DMS114 treated with DMSO at 0.1 percent for 48 hours (cell line): Measurements from ENCODE around the gene CATSPERD.
A peak's percentile ranks its signal among the peaks of the same experiment; 100 is the strongest.

ENCODE experiments used
- DNase-seq: peaks from one replicate; lab custom pipeline; 2025; ENCODE audit not compliant: unreplicated experiment; lab: John Stamatoyannopoulos, UW

CATSPERD gene

DNA sequence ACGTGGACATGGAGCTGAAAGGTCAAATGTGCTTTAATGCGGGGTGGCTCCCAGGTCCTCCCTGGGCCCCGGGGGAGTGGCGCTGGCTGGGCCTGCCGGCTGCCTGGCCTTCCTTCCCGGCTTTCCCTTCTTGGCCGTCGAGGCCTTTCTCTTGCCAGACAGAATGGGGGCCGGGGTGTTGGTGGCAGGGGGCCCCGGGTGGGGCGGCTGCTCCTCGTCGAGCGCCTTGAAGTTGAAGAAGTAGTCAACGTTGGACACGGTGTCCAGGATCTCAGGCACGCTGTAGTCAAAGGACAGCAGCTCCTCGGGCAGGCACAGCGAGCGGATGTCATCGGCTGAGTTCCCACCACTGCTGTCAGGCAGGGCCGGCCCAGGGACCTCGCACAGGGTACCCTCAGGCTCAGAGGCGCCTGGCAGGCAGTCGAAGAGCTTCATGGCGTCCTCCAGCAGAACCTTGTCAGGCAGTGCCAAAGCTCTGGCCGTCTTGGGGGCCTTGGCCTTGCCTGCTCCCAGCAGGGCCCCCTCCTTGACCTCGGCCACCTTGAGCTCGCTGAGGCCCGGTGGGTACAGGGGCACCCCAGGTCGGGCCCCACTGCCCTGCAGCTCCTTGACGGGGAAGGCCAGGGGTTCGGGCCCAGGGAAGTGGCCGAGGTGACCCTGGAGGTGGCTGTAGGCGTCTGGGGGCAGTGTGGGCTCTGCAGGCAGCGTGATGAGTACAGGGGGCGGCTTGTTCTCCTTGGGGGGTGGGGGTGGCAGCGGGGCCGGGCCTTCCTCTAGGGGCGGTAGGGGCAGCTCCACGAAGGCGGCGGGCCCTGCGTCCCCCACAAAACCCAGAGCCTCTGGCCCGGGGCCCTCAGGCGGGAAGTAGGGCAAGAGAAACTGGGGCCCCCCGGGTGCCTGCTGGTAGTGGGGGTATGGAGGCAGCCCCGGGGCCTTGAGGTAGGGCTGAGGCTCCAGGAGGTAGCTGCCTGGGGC, 62.8 kb downstream of the CATSPERD start:
- no peak for DNase-seq

- DNase-seq: no peak
These were observed 64.2 kb downstream of the CATSPERD start, which contains the start of gene PRR22 for GRCh38 chr19:5784581-5785147. Gene PRR22 (minus strand): TSS chr19:5784746. CDS start chr19:5784660, 86 bp downstream.

- DNase-seq: no peak
These were observed 65.0 kb downstream of the CATSPERD start for GRCh38 chr19:5785423-5785822.

DNA sequence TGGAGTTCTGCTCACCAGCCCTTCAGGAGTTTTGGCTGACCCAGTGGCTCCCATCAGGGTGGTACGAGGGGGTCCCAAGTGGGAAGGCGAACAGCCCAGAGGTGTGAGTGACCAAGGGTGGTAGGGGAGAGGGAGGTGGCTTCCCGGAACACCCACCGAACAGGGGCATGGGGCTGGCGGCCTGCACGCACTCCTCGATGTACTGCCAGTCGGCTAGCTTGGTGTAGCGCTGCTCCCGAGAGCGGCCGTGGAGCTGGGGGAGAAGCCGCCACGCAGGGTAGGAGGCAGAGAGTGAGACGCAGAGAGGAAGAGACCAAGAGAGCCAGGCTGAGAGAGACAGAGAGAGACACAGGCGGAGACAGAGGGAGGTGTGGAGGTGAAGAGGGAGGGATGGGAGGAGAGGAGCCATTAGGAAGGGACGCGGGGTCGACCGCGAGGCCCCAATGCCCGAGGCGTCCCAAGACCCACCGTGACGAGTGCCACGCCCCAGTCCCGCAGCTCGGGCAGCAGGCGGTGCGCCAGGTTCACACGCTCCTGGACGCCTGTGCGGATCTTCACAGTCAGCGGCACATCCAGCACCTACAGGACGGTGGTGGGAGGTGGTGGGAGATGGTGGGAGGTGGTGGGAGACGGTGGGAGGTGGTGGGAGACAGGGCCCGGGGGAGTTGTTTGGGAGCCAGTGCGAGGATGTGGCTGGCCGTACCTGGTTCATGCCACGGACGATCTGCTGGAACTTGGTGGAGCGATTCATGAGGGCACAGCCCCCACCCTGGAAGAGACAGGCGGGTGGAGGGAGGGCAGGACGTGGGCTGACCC, 66.4 kb downstream of the CATSPERD start:
- no peak for DNase-seq

DNA sequence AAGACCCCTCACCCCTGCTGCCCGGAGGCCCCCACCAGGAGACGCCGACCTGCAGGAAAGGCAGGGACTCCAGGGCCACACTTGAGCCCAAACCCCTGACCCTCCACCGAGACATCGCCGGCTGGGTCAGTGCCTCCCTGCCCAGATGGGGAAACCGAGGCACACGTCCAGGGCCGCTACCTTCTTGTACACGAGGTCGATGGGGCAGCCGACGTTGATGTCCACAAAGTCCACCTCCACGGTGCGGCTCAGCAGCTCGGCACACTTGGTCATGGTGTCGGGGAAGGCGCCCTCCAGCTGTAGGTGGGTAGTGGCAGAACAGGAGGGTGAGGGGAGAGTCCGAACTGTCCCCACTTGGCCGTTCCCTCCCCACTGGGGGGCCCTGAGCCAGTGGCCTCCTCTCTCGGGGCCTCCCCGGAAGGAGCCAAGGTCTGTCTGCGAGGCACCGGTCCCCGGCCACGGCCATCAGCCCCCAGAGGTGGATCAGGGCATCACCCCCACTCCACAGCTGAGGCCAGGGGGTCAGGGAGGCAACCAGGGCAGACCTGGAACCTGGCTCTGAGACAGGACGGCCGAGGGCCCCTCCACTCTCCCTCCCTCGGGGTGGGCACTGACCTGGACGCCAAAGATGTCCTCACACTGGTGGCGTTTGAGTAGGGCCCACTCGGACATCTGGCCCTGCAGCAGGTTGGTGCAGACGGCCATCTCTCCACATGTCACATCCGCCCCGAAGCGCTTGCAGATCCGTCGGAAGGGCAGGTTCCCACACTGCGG, 67.2 kb downstream of the CATSPERD start:
- DNase-seq: no peak

DNA sequence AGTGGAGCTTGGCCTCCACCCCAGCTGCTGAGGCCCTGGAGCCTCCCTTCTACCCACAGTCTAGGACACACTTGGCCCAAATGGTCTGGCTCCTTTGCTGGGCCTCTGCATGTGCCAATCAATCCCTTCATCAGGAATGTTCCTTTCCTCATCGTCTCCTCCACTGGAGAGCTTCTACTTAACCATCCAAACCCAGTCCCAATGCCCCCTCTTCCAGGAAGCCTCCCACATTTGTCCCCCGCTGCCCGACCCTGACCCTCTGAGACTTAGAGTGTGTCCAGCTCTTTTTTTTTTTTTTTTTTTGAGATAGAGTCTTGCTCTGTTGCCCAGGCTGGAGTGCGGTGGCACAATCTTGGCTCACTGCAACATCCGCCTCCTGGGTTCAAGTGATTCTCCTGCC, 68.0 kb downstream of the CATSPERD start:
- DNase-seq: no peak

GRCh38 chr19:5789351-5789761, 68.9 kb downstream of the CATSPERD start:
- no peak for DNase-seq

DNA sequence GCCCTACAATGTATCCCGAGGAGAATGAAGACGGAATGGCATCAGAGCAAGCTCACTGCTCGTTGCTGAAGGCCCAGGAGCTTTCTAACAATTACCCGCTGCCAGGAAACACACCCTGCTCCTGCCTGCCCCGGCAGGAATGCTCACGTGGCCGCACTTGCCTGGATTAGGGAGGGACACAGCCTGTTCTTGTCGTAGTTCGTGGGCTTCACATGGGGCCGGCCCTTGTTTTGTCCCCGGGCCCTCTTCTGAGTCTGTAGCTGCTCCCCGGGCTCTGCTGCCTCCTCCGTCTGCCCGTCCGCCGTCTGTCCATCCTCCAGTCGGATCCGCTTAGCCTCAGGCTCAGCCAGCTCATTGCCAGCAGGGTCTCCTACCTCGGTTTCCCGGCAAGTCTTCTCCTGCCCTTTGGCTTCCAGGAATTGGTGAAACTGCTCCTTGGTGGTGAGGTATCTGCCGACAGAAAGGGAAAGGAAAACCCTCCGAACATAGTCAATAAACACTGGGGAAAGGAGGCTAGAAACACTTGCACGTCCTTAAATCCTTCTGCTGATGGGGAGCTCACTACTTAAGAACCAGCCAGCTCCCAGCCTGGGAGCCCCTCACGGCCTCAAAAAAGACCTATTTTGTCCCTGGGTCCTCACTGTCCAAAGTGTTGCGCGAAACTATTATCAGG, 69.6 kb downstream of the CATSPERD start:
- no peak for DNase-seq

DNA sequence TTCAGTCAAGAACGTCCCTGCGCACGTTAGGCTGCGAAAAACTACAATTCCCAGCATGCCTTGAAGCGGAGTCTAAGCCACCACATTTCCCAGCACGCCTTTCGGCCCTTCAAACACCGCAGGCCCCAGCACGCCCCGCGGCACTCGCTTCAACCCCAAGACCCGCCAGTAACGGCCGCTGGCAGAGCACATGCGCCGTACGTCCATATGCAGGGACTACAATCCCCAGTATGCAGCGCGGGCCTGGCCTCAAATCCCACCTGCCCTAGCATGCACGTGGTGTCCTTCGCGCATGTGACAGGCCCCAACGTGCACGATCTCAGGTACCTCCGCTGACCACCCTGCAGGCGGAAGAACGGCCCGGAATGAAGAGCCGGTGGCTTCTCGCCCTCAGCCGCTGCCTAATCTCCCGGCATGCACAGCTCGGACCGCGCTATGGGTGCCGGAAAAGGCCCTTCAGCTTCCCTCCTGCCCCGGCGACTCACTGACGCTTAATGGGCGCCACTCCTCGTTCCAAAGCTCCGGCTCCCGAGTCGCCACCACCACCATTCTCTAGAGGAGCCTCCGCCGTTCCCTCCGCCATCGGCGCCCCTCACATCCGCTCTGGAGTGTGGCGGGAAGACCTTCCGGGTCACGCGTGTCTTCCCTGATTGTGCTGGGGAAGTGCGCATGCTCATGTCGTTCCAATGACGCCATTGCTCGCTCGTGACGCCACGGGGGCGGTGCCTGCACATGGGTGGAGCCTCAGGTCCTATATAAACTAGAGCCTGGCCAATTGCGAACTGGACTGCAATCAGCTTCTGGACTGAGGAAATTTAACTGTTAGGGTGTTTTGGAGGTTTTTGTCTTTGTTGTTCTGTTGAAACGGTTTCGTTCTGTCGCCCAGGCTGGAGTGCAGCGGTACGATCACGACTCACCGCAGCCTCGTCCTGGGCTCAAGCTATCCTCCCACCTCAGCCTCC, 70.4 kb downstream of the CATSPERD start, which contains the start of gene DUS3L:
Gene DUS3L (minus strand): TSS at position 605 of the 962 bp plus-strand sequence. CDS start 22 bp downstream, at position 583.
- DNase-seq: peak; percentile 89

DNA sequence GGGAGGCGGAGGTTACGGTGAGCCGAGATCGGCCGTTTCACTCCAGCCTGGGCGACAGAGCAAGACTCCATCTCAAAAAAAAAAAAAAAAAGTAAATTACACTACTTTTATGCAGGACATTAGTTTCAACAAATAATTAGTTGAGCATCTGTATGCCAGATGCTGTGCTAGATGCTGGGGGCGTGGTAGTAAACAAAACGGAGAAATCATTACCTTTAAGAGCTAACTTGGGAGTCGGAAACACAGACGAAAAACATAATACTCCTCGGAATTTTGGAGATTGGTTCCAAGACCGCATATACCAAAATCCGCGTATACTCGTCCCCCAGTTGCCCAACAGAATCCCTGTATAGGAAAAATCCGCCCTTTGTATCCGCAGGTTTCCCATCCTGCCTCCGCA, 71.8 kb downstream of the CATSPERD start:
- no peak for DNase-seq

- no peak for DNase-seq
These were observed 72.8 kb downstream of the CATSPERD start for GRCh38 chr19:5793188-5793587.

- DNase-seq: no peak
These were observed 75.0 kb downstream of the CATSPERD start for GRCh38 chr19:5795382-5795919.

- no peak for DNase-seq
These were observed 77.8 kb downstream of the CATSPERD start for GRCh38 chr19:5798244-5798643.

DNA sequence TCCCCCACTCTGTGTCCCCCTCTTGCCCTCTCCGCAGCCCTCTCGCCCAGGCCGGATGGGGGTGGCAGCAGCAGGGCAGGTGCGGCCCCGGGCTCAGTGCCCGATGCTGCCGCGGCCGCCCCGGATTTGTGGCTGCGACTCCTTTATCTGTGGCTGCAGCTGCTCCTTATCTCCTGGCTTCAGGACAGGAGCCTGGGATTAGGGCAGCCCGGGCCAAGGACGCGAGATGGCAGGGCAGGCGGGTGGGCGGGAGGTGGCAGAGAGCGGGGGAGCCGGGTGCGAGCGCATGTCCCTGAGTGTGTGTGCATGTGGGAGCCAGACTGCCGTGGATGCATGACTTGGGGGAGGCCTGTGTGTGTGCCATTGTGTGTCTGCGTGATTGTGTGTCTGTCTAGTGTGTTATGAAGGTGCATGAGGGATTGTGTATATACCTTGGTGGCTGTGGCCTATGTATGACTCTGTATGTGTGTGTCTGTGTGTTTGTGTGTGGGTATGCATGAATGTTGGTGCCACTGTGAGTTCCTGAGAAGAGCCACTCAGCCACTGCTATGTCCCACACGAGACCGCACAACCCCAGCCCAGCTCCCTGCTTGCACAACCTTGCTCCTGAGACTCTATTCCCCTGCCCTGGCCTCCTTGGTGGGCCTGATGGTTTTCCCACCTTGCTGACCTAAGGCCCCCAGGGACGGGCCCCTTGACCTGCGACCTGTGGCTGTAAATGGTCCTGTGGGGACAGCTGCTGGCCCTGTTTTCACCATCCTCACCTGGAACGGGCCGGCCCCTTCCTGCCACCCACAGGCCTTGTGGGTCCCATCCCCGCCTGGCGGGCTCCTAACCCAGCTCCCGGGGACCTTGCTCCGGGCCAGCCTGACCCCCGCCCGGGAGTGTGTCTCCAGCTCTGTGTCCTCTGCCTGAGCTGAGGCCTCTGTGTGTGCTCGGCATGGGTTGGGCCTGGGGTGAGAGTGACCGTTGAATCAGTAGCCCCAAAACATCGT, 79.1 kb downstream of the CATSPERD start:
- DNase-seq: no peak

GRCh38 chr19:5800361-5801270, 80.2 kb downstream of the CATSPERD start:
- no peak for DNase-seq
